Activated CD4-positive, alpha-beta T cell treated with anti-CD3 and anti-CD28 coated beads for 24 hours (primary cell): ENCODE results near the gene DACH1.
"Not testable (repeated sequence)": the region's sequence is repeated elsewhere in the genome, so short reads cannot be mapped to it uniquely, and the experiment has no call there.

Source experiments
- DNase-seq, 2 donors: peaks; one replicate each; pipeline ENCODE4 v3.0.0-alpha.2; 2020; ENCODE audit warnings: low read depth in 2 of 2

Gene DACH1

GRCh38 chr13:71867131-71867814 lies at the start of gene DACH1:
Gene DACH1, minus strand, starts transcription at chr13:71867204.
- no peak for DNase-seq

GRCh38 chr13:71913717-71914116 lies 46.7 kb upstream of the DACH1 start:
- DNase-seq, result no peak

- DNase-seq, result no peak
These were observed 45.5 kb upstream of the DACH1 start for GRCh38 chr13:71912524-71912923.

GRCh38 chr13:71906448-71906847 lies 39.4 kb upstream of the DACH1 start:
- DNase-seq, result no peak

- no peak for DNase-seq
These were observed 35.7 kb upstream of the DACH1 start for GRCh38 chr13:71902676-71903075.

GRCh38 chr13:71893506-71893905 lies 26.5 kb upstream of the DACH1 start:
- DNase-seq, result not testable (repeated sequence)

- DNase-seq, result no peak
These were observed 19.9 kb upstream of the DACH1 start for GRCh38 chr13:71886880-71887279.

- DNase-seq, result no peak
These were observed 15.1 kb upstream of the DACH1 start for GRCh38 chr13:71882120-71882519.

GRCh38 chr13:71880753-71881541 lies 13.9 kb upstream of the DACH1 start:
- no peak for DNase-seq

- DNase-seq, result no peak
These were observed 12.9 kb upstream of the DACH1 start for GRCh38 chr13:71879808-71880344.

- no peak for DNase-seq
These were observed 12.1 kb upstream of the DACH1 start for GRCh38 chr13:71879129-71879535.

GRCh38 chr13:71877256-71877653 lies 10.3 kb upstream of the DACH1 start:
- no peak for DNase-seq

- DNase-seq, result no peak
These were observed 9.7 kb upstream of the DACH1 start for GRCh38 chr13:71876648-71877255.

GRCh38 chr13:71875823-71876222 lies 8.8 kb upstream of the DACH1 start:
- no peak for DNase-seq

GRCh38 chr13:71874458-71874857 lies 7.5 kb upstream of the DACH1 start:
- no peak for DNase-seq

GRCh38 chr13:71873418-71874247 lies 6.6 kb upstream of the DACH1 start:
- no peak for DNase-seq

GRCh38 chr13:71871844-71872243 lies 4.8 kb upstream of the DACH1 start:
- no peak for DNase-seq

- DNase-seq, result no peak
These were observed 4.3 kb upstream of the DACH1 start for GRCh38 chr13:71871176-71871754.

- no peak for DNase-seq
These were observed 3.1 kb upstream of the DACH1 start for GRCh38 chr13:71870100-71870499.

GRCh38 chr13:71869274-71869673 lies 2.3 kb upstream of the DACH1 start:
- DNase-seq, result no peak
